Activated naive CD4-positive, alpha-beta T cell treated with Interleukin-2 at 50 U/mL for 16 hours (primary cell): ENCODE results near the gene ZNF775.

Source experiments
- DNase-seq: peaks from one replicate; pipeline ENCODE4 v3.0.0-alpha.2; 2020

The ZNF775 gene

DNA sequence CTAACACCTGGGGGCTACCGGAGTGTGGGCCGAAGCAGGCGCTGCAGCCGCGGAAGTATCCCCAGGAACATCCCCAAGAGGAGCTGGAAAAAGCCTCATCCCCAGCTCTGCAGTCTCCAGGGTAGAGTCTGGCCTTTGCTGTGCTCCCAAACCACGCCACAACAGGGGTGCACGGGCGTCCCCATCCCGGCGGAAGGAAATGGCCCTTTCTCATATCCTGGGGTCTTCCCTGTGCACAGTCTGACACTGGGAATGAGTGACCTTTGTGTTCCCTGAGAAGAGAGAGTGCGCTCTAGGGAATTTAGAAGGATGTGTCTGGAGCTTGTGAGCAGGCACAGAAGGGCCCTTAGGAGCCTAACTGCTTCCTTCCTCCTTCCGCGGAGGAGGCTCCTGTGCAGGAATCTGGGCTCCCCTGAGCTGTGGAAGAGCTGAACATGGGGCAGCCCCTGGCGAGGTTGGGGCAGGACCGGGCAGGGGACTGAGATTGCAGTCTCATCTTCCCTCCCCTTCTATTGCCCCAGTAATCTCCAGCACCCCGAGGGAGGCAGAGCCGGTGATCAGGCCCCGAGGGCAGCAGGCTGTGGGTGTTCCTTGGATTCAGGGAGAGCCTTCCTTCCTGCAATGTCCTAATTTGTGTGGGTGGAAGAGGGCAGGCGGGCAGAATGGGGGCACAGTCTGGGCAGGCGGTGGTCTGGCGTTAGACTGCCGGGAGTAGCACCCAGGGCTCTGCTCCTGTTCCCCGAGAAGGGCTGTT, 9.2 kb upstream of the ZNF775 start:
- no peak for DNase-seq

DNA sequence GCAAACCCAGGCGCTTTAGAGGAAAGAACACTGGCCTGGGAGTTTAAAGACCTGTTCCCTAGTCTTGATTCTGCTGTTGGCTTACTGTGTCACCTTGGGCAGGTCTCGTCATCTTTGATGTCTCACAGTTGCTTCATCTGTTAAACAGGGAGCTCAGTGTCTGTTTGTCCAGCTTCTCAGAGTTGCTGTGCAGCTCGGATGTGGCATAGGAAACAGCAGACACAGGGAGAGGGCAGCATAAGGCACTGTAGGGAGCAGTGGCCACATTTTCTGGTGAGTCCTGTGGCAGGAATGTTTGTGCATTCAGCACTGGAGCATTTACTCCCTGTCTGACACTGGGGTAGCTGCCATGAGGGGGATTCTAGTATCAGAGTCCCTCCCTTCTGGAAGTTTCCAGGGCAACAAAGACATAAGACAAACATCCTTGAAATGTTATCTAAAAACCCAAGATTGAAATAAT, 8.5 kb upstream of the ZNF775 start:
- no peak for DNase-seq

DNA sequence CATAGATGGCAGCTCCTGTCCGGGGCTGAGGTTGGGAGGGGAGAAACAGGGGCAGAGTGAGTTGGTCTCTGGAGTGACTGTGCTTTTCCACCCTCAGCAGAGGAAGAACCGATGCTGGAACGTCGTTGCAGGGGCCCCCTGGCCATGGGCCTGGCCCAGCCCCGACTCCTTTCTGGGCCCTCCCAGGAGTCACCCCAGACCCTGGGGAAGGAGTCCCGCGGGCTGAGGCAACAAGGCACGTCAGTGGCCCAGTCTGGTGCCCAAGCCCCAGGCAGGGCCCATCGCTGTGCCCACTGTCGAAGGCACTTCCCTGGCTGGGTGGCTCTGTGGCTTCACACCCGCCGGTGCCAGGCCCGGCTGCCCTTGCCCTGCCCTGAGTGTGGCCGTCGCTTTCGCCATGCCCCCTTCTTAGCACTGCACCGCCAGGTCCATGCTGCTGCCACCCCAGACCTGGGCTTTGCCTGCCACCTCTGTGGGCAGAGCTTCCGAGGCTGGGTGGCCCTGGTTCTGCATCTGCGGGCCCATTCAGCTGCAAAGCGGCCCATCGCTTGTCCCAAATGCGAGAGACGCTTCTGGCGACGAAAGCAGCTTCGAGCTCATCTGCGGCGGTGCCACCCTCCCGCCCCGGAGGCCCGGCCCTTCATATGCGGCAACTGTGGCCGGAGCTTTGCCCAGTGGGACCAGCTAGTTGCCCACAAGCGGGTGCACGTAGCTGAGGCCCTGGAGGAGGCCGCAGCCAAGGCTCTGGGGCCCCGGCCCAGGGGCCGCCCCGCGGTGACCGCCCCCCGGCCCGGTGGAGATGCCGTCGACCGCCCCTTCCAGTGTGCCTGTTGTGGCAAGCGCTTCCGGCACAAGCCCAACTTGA, 7.8 kb upstream of the ZNF775 start:
- no peak for DNase-seq

DNA sequence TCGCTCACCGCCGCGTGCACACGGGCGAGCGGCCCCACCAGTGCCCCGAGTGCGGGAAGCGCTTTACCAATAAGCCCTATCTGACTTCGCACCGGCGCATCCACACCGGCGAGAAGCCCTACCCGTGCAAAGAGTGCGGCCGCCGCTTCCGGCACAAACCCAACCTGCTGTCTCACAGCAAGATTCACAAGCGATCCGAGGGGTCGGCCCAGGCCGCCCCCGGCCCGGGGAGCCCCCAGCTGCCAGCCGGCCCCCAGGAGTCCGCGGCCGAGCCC, 7.2 kb upstream of the ZNF775 start:
- no peak for DNase-seq

DNA sequence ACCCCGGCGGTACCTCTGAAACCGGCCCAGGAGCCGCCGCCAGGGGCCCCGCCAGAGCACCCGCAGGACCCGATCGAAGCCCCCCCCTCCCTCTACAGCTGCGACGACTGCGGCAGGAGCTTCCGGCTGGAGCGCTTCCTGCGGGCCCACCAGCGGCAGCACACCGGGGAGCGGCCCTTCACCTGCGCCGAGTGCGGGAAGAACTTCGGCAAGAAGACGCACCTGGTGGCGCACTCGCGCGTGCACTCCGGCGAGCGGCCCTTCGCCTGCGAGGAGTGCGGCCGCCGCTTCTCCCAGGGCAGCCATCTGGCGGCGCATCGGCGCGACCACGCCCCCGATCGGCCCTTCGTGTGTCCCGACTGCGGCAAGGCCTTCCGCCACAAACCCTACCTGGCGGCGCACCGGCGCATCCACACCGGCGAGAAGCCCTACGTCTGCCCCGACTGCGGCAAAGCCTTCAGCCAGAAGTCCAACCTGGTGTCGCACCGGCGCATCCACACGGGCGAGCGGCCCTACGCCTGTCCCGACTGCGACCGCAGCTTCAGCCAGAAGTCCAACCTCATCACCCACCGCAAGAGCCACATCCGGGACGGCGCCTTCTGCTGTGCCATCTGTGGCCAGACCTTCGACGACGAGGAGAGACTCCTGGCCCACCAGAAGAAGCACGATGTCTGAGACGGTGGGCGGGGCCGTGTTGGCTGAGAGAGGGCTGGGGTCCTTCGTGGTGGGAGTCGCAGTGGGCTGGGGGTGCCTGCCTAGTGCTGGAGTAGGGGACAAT, 6.7 kb upstream of the ZNF775 start:
- DNase-seq, result no peak

DNA sequence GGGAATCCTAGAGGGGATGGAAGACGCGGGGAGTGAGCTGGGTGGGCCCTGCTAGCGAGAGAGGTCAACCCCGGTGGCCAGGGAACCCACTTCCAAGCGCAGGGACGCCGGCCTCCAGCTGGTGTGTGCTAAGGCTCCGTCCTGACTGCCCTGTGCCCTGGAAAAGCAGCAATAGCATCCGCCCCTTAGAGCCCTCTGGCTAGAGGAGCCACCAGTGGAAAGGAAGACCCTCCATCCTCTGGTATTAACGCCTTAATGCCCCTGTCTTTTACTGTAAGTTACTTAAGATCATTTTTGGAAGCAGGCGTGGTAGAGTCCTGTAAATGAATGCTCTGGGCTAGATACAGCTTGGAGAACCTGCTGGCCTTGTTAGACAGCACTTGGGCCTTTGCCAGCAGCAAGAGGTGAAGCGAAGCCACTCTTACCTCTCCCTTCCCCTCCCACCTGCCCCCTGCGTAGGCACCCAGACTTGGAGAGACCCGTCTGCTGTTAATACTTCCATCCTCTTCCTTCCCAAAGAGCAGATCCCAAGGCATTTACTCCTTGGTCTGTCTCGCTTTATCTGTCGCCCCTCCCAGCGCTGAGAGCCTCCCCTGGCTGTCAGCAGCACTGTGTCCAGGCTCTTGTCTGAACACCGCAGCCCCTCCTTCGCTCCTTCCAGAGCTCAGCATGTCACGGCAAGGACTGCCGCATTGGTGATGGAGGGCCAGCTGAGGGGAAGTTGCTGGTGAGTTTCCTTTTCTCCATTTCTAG, 5.9 kb upstream of the ZNF775 start:
- DNase-seq, result no peak

DNA sequence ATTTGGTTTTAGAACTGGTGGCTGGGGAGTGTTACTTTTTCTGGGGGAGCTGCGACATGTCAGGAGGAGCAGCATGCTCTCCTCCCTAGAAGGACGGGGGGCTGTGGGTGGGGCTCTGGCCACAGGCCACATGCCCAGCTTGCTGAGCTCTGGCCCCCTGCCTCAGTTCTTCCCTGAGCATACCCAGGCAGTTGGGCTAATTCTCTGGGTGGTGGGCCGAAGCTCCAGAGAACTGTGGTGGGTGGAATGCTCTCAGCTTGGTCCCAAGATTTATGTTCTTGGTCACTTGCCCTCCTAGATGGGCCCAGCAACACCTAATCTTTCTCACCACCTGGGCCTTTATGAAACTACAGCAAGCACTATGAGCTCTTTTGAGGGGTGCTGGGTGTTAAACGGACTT, 5.1 kb upstream of the ZNF775 start:
- no peak for DNase-seq

DNA sequence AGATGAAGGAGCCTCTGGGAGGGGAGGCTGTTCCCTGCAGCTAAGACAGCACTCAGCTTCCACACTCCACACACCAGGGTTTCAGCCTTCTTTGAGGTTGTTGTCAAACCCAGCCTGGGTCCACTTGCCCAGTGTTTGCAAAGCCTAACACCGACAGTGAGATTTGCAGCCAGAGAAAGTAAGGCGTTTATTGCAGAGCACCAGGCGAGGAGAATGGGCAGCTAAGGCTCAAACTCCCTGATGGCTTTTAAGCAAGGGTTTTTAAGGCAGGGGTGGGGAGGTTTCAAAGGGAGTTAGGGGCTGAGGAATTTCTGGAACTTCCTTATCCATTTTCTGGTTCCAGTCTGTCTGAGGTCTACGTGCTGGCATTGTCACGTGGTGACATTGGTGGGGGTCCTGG, 4.7 kb upstream of the ZNF775 start:
- no peak for DNase-seq

DNA sequence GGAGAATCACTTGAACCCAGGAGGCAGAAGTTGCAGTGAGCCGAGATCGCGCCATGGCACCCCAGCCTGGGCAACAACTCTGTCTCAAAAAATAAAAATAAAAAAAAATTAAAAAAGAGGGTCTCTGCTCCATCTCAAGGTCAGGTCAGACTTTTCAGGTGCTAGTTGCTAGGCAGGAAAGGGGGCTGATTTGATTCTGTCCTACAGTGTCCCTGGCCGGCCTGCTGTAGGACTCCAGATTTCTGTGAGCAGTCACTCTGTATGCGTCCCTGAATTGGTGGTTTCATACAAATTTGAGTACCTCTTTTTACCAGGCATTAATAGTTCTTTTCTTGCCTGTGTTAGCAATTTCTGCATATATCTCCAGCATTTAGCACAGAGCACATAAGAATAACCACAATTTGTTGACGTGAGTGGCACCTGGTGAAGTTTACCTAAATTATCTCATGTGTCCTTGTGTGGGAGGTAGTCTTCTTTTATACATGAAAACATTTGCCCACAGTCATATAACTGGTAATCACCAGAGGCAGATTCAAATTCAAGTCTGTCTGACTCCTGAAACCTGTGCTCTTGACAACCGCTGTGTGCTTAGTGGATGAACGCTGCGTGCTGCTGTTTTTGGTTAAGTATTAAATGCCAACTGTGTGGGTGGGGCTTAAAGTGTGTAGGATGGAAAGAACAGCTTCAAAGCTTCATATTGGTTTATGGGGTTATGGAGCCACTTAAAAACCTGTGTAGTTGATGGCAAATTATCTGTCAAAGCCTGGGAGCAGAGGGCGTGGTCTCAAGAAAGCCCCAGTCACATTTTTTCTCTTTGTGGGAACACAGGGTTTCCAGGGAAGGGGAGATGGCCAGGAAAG, 3.2 kb upstream of the ZNF775 start:
- DNase-seq, result peak; percentile 48

DNA sequence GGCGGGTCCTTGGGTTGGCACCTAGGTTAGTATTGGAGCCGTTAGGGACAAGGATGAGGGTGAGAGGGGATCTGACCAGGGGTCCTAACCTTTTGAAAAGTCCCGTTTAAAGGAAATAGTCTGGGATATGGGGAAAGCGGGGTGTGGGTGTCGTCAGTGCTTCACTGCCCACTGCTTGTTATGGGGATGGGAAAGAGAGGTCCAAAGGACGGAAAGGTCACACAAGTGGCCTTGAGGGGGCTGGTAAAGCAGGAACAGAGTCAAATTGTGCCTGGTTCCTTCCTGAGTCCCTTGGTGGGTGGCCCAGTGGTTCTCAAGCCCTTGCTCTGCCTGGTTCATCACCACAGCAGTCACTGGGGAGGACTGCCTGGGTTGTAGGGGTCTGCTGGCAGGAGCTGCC, 2.6 kb upstream of the ZNF775 start:
- DNase-seq, result no peak

DNA sequence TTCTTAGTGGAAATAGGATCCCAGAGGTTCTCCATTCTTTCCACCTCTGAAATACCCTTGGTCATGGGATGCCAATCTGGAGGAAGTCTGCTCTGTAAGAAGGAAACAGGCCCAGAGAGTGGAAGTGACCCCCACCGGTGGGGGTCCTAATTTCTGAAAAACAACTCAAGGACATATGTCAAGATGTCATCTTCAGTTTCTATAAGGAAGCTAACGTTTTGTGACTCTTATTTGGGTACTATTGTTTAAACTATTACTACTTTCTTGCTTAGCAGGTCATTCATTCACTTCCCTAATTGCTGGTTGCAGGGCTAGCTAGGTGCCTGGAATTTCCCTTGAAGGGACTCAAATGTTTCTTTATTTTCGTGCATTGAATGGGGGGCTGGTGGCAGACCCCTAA, 1.9 kb upstream of the ZNF775 start:
- DNase-seq, result no peak

DNA sequence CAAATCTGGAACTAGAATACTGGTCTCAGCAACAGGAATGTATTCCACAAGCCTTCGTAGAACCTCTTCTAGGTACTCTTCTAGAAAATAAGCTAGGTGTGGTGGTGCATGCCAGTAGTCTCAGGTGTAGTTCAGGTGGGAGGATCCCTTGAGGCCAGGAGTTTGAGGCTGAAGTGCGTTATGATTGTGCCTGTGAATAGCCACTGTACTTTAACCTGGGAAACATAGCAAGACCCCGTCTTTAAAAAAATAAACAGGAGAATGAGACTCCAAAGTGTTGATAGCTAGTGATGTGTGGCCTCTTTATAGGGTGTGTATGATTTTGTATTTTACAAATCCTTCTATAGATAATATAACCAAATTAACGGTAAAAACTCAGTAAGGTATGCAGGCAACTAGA, 1.5 kb upstream of the ZNF775 start:
- DNase-seq, result no peak

DNA sequence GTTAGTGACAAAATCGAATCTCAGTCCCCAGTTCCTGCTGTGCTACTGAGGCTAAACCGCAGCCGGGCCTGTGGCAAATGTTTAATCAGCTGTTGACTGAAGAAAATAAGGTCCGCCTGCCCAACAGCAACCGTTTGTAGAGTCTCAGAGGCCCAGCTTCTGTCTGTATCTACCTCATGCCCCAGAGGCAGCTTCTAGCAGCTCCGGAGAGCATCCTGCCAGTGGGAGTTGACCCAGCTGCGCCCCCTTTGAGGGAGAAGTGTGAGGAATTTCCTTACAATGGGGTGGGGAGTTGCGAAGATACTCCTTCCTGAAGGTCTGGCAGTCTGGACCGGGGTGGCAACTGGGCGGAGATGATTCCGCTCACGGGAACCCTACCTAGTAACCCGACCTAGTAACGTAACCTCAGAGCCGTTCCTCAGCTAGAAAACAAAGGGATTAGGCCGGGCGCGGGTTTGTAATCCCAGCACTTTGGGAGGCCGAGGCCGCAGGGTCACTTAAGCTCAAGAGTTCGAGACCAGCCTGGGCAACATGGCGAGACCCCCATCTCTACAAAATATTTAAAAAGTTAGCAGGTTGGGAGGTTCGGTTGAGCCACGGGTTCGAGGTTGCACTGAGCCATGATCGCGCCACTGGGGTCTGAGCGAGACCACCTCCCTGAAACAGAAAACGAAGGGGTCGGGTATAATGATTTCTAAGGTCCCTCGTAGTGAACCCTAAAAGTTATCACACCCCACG, 846 bp upstream of the ZNF775 start:
- DNase-seq, result peak; percentile 39

DNA sequence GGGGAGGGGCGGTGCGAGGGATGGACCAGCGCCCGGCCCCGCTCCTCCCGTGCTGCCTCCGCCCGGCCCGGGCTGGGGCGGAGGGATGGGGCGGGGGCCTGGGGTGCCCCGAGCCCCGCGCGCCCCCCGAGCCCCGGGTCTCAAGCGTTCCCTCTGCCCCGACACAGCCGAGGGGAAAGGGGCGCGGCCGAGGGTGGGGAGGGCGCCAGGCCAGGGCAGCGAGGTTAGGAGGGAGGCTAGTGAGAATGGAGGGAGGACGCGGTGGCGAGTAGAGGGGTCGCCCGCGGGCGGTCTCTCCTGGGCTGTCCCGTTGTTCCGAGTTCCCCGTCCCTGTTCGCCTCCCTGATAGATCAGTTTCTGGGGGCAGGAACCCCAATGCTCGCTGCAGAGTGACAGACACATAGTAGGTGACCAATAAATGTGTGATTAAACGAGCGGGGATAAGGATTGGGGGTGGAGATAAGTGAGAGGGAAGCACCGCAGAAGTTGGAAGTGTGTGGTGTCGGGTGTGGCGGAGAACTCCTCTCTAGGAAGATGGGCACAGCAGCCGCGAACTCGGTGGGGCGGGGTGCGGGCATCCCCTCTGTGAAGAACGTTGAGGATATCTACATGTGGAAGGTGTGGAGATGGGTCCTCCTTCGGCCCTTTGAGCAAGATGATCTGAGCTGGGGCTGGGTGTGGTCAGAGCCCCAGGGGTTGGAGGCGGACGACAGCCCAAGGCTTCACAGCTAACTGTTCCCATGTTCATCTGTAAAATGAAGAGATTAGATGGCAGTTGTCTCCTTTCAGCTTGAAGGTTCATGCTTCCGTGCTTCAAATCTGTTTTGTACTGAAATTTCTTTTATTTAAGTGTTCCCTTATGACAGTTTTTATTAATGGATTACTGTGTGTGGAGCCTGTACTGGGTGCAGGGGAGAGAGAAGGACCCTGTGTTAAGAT, 580 bp downstream of the ZNF775 start:
- no peak for DNase-seq

DNA sequence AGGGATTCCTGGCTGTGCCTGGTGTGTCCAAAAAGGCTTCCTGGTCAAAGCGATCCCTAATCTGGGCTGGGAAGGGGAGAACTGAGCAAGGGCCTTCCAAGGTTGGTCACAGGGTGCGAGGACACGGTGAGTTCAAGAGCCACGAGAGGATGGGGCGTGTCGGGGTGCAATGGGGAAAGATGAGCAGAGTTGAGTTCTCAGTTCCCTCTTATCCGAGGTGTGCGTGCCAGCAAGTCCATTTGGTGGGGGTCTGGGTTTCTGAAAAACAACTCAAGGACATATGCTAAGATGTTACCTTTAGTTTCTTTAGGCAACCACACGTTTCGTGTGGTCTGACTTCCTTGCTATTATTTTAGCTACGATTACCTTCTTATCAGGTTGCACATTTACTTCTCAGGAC, 1.3 kb downstream of the ZNF775 start:
- no peak for DNase-seq

DNA sequence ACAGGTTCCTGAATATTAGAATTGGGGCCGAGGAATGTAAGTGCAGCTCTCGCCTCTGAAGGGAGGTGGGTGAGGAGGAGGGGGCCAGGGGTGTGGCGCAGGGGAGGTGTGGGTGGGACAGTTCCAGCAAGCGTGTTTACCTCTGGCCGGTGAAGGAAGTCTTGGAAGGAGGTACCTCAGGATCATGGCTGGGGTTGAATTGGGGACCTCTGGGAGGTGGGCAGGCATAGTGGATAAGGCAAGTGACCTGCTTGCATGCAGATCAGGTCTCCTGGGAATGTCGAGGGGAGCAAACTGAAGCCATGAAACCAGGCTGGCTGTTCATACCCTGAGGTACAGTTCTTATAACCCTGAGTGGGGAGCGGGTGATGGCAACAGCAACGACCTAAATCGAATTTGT, 2.0 kb downstream of the ZNF775 start:
- no peak for DNase-seq

DNA sequence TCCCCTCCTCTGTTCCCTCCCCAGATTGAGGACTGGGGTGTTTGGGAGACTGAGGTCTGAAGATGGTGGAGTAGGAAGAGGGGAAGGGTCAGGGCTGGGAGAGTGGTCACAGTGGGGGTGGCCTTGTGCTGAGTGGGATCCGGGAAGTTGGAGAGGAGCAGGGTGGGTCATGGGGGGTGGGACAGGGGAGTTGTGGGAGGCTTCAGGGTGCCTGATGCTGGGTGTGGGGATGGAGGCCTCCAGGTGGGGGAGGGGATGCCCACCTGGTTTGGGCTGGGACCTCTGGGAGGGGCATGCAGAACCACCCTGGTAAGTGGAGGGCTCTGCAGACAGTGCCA, 2.6 kb downstream of the ZNF775 start:
- no peak for DNase-seq

DNA sequence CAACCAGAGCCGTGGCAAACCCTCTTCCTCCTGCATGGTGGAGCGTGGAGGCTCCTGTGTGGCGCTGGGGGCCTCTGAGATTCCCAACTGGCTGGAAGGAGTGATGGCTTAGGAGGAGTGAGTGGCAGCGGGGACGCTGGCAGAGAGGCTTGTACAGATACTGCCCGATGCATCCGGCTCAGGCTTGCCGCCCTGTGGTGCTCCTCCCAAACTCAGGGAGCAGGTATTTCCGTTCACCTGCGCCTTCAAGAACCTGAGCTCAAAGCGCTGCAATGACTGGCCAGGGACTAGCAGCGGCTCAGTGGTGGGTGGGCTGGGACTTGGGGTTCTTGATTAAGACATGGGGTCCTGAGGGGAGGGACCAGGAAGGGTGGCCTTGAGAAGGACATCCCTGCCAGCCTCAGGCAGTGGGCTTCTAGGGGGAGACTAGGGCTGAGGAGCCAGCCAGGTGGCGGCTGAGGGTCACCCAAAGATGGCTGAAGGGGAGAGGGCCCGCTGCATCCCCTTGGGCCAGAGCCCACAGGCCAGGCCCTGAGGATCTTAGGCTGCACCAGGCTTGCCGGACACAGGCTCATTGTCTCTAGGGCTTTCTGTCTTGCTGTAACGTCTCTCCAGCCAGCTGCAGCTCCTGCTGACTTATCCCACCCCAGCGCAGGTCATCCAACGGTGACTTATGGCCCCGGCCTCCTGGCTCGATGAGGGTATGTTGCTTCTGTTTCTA, 3.2 kb downstream of the ZNF775 start:
- DNase-seq, result no peak

DNA sequence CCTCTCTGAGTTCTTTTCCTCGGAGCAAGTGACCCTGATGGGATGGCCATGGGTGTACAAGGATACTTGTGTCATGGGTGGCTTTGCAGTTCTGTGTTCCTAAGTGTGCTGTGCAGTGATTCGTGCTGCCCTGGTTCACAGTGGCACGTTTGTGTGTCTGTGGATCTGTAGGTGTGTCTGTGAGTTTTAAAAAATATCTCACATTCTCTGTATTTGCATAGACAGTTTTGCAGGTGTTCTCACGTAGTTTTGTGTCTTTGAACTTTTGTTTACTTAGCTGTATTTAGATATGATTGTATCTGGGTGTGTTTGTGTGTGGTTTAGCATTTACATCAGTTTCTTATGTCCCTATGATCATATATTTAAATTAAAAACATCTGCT, 3.7 kb downstream of the ZNF775 start:
- DNase-seq, result no peak
